Measurements from ENCODE around the gene G0S2.

The G0S2 gene

DNA sequence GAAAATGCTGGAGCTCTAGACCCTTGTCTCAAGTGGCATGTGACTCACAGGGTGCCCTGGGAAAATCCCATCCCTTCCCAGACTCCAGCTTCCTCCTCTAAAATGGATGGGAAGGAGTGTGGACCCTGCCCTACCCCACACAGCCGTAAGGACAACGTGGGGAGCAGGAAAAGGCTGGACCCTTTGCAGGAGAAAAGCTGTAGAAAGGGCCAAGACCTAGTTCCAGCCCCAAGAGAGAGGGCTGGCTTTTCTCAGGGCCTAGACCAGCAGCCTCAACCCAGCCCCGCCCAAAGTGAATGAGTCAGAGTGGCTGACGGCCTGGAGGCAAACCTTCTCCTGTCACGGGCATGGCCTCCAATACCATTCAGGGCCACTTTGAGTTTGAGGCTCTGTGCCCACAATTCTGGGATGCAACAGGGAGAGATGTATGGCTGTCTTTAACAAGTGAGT lies 24.0 kb upstream of the G0S2 start:
- Histone ChIP-seq H3K9ac (ENCODE audit: low read depth, low read length) (no peak overlapping the region), H3K9me3 (ENCODE audit: insufficient read depth, low read depth, low read length) (no peaks in the 10 kb centered on the region), H3K4me3 (ENCODE audit: low read length) (no peak overlapping the region), H3K27ac (ENCODE audit: low read length) (no peak overlapping the region), H3K4me1 (ENCODE audit: insufficient read depth, low read length) (peaks cover 9% of the 10 kb centered on the region), H3K27me3 (ENCODE audit: insufficient read depth, low read length) (no peaks in the 10 kb centered on the region), H3K36me3 (ENCODE audit: insufficient read depth, low read depth, low read length) (no peaks in the 10 kb centered on the region)

DNA sequence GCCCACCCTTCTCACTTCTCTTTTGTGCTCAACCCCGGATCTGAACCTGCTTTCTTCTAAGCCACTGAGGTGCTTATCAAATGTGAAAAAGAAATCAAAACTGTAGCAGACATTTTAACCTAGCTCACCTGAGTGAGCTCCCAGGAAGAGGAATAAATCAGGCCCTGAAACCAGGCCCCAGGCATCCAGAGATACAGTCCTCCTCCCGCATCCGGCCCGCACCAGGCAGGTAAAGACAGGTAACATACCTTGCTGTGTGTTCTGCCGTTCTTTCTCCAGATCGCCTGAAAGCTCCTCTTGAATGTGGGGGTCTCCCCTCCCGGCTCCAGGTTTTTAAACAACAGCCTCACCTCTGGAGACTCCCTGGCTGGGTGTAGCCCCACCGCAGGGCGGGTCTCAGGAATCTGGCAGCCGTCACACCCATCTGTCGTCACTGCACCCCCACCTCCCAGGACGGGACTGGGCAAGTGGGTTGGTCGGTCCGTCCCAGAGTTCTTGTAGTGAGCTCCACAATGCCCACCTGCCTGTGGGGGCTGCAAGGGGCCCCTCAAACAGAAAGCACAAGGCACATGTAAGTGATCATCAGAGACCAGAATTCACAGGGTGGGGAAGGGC lies 23.0 kb upstream of the G0S2 start, which contains the start of gene LAMB3:
LAMB3 (minus strand) TSS at position 305 of the 615 bp plus-strand sequence. CDS start 1,481 bp downstream, outside the sequence.
- H3K9ac ChIP-seq (ENCODE audit: low read depth, low read length), result no peak within 1 kb of the TSS
- no peaks in the 10 kb centered on the region for H3K27me3 ChIP-seq (ENCODE audit: insufficient read depth, low read length)
- H3K36me3 ChIP-seq (ENCODE audit: insufficient read depth, low read depth, low read length), result no peaks in the 10 kb centered on the region
- peaks cover 9% of the 10 kb centered on the region for H3K4me1 ChIP-seq (ENCODE audit: insufficient read depth, low read length)
- H3K4me3 ChIP-seq (ENCODE audit: low read length), result no peak within 1 kb of the TSS
- H3K9me3 ChIP-seq (ENCODE audit: insufficient read depth, low read depth, low read length), result no peaks in the 10 kb centered on the region
- H3K27ac ChIP-seq (ENCODE audit: low read length), result no peak within 1 kb of the TSS

DNA sequence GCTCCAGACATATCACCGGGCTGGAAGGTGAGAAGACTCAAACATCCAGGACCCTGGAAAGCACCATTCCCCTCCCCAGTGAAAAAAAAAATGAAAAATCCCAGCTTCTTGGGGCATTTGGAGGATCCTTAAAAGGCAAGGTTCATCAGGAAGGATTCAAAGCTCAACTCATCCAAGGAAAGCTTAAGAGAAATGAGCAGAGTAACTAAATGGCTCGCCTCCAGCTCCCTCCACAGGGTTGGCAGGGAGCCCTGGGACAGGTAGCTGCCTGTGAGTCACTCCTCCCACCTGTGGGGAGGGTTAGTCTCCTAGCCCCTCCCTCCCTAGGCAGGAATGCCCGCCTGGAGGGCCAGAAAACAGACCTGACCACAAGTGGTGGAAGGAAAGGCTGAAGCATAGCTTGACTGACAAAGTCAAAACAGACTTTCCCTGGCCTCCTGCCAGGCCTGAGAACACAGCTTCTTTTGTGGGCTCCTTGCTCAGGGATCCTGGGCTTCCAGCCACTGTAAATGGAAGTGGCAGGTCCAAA lies 22.3 kb upstream of the G0S2 start:
- Histone ChIP-seq H3K27me3 (ENCODE audit: insufficient read depth, low read length) (no peaks in the 10 kb centered on the region), H3K4me1 (ENCODE audit: insufficient read depth, low read length) (peaks cover 9% of the 10 kb centered on the region), H3K9ac (ENCODE audit: low read depth, low read length) (no peak overlapping the region), H3K27ac (ENCODE audit: low read length) (no peak overlapping the region), H3K4me3 (ENCODE audit: low read length) (no peak overlapping the region), H3K36me3 (ENCODE audit: insufficient read depth, low read depth, low read length) (no peaks in the 10 kb centered on the region), H3K9me3 (ENCODE audit: insufficient read depth, low read depth, low read length) (no peaks in the 10 kb centered on the region)

- no peaks in the 10 kb centered on the region for H3K9me3 ChIP-seq (ENCODE audit: insufficient read depth, low read depth, low read length)
- H3K27me3 ChIP-seq (ENCODE audit: insufficient read depth, low read length), result no peaks in the 10 kb centered on the region
- no peaks in the 10 kb centered on the region for H3K36me3 ChIP-seq (ENCODE audit: insufficient read depth, low read depth, low read length)
- no peak overlapping the region for H3K27ac ChIP-seq (ENCODE audit: low read length)
- no peak overlapping the region for H3K4me3 ChIP-seq (ENCODE audit: low read length)
- peaks cover 9% of the 10 kb centered on the region for H3K4me1 ChIP-seq (ENCODE audit: insufficient read depth, low read length)
- H3K9ac ChIP-seq (ENCODE audit: low read depth, low read length), result no peak overlapping the region
Observed at GRCh38 chr1:209653915-209654351, 21.3 kb upstream of the G0S2 start.

DNA sequence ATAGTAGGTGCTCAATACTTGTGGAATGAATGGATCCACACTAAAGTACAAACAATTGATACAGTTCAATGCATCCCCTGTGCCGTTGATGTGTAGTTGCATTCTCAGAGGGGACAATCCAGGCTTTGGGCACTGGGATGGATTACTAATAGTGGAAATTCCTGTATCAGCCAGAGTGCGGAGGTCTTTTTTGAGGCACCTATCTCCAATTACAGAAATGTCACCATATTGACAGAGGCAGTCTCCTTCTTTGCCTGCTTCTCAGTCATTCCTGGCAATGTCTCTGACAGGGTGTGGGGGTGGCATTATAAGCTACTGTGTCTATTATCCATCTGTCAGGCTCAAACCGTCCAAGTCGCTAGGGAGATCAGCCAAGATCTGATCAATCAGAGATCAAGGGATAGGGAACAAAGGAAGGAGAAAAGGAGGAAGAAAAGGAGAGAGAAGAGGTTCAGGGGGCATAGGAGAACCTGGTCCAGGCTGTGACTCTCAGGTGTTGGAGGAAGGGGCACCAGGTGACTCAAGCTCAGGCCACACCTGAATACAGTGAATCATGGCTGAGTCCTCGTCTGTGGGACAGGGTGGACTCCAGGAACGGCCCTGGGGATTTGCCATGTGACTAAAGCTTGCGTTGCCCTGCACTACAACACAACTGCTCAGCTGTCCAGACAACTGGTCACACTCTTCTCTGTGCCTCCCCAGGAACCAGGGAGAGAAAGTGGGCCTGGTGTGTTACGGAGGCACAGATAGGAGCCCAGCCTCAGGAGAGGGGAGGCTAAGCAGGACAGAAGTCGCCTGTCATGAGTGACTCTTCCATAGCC lies 19.6 kb upstream of the G0S2 start:
- H3K36me3 ChIP-seq (ENCODE audit: insufficient read depth, low read depth, low read length), result no peaks in the 10 kb centered on the region
- no peak overlapping the region for H3K27ac ChIP-seq (ENCODE audit: low read length)
- H3K27me3 ChIP-seq (ENCODE audit: insufficient read depth, low read length), result no peaks in the 10 kb centered on the region
- no peak overlapping the region for H3K4me3 ChIP-seq (ENCODE audit: low read length)
- H3K4me1 ChIP-seq (ENCODE audit: insufficient read depth, low read length), result peaks cover 9% of the 10 kb centered on the region
- no peak overlapping the region for H3K9ac ChIP-seq (ENCODE audit: low read depth, low read length)
- H3K9me3 ChIP-seq (ENCODE audit: insufficient read depth, low read depth, low read length), result no peaks in the 10 kb centered on the region

DNA sequence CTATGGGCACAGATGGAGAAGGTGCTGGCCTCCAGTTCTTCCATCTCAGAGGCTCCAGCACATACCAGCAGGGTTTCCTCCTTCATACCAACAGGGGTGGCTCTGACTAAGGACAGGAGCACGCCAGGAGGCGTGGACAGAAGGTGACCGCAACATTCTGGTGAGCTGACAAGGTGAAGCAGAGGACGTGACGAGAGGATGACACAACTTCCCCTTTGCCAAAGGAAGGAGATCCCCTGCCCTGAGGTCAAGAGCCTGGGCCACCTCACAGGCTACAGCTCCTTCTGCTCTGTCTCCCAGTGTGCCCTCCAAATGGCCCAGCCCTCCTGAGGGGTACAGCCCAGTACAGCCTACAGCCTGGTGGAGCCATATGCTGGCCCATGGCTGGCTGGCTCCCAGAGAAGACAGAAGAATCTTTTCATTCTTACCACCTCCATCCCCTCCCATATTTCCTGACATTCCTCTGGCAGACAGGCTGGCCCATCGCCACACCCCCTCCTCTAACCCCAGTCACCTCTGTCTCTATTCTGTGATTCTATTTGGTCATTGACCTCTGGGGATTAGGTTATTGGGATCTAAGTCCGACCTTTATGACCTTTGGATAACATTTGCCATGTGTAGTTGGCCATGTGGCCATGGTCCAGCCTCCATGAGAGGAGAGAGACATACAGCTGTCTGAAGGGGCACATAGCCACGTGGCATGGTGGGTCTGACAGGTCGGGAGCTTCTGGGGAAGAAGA lies 17.9 kb upstream of the G0S2 start:
- no peak overlapping the region for H3K27ac ChIP-seq (ENCODE audit: low read length)
- H3K4me1 ChIP-seq (ENCODE audit: insufficient read depth, low read length), result peaks cover 9% of the 10 kb centered on the region
- H3K36me3 ChIP-seq (ENCODE audit: insufficient read depth, low read depth, low read length), result no peaks in the 10 kb centered on the region
- H3K9me3 ChIP-seq (ENCODE audit: insufficient read depth, low read depth, low read length), result no peaks in the 10 kb centered on the region
- H3K27me3 ChIP-seq (ENCODE audit: insufficient read depth, low read length), result no peaks in the 10 kb centered on the region
- no peak overlapping the region for H3K4me3 ChIP-seq (ENCODE audit: low read length)
- no peak overlapping the region for H3K9ac ChIP-seq (ENCODE audit: low read depth, low read length)

GRCh38 chr1:209657918-209658317 lies 17.3 kb upstream of the G0S2 start:
- no peaks in the 10 kb centered on the region for H3K27me3 ChIP-seq (ENCODE audit: insufficient read depth, low read length)
- no peak overlapping the region for H3K27ac ChIP-seq (ENCODE audit: low read length)
- H3K4me3 ChIP-seq (ENCODE audit: low read length), result no peak overlapping the region
- H3K36me3 ChIP-seq (ENCODE audit: insufficient read depth, low read depth, low read length), result no peaks in the 10 kb centered on the region
- no peaks in the 10 kb centered on the region for H3K9me3 ChIP-seq (ENCODE audit: insufficient read depth, low read depth, low read length)
- H3K4me1 ChIP-seq (ENCODE audit: insufficient read depth, low read length), result peaks cover 9% of the 10 kb centered on the region
- H3K9ac ChIP-seq (ENCODE audit: low read depth, low read length), result no peak overlapping the region

GRCh38 chr1:209659909-209660308 lies 15.3 kb upstream of the G0S2 start:
- Histone ChIP-seq H3K27ac (ENCODE audit: low read length) (no peak overlapping the region), H3K9ac (ENCODE audit: low read depth, low read length) (no peak overlapping the region), H3K4me1 (ENCODE audit: insufficient read depth, low read length) (no peaks in the 10 kb centered on the region)

GRCh38 chr1:209661071-209661470 lies 14.1 kb upstream of the G0S2 start:
- Histone ChIP-seq H3K9ac (ENCODE audit: low read depth, low read length) (no peak overlapping the region), H3K27ac (ENCODE audit: low read length) (no peak overlapping the region), H3K9me3 (ENCODE audit: insufficient read depth, low read depth, low read length) (no peaks in the 10 kb centered on the region), H3K36me3 (ENCODE audit: insufficient read depth, low read depth, low read length) (no peaks in the 10 kb centered on the region), H3K27me3 (ENCODE audit: insufficient read depth, low read length) (no peaks in the 10 kb centered on the region), H3K4me3 (ENCODE audit: low read length) (no peak overlapping the region), H3K4me1 (ENCODE audit: insufficient read depth, low read length) (no peaks in the 10 kb centered on the region)

More at GRCh38 chr1:209659909-209660308, 15.3 kb upstream of the G0S2 start:
- Histone ChIP-seq H3K36me3 (ENCODE audit: insufficient read depth, low read depth, low read length) (no peaks in the 10 kb centered on the region), H3K9me3 (ENCODE audit: insufficient read depth, low read depth, low read length) (no peaks in the 10 kb centered on the region), H3K27me3 (ENCODE audit: insufficient read depth, low read length) (no peaks in the 10 kb centered on the region), H3K4me3 (ENCODE audit: low read length) (no peak overlapping the region)

GRCh38 chr1:209662879-209663327 lies 12.3 kb upstream of the G0S2 start:
- no peak overlapping the region for H3K9ac ChIP-seq (ENCODE audit: low read depth, low read length)
- H3K27ac ChIP-seq (ENCODE audit: low read length), result no peak overlapping the region
- no peak overlapping the region for H3K4me3 ChIP-seq (ENCODE audit: low read length)
- H3K27me3 ChIP-seq (ENCODE audit: insufficient read depth, low read length), result 0 out of 2 replicates have a peak, but pooled peaks cover 4% of the 10 kb centered on the region
- H3K4me1 ChIP-seq (ENCODE audit: insufficient read depth, low read length), result no peaks in the 10 kb centered on the region
- H3K36me3 ChIP-seq (ENCODE audit: insufficient read depth, low read depth, low read length), result no peaks in the 10 kb centered on the region
- no peaks in the 10 kb centered on the region for H3K9me3 ChIP-seq (ENCODE audit: insufficient read depth, low read depth, low read length)

- H3K4me1 ChIP-seq (ENCODE audit: insufficient read depth, low read length), result no peaks in the 10 kb centered on the region
- no peaks in the 10 kb centered on the region for H3K9me3 ChIP-seq (ENCODE audit: insufficient read depth, low read depth, low read length)
- H3K27ac ChIP-seq (ENCODE audit: low read length), result no peak overlapping the region
- H3K27me3 ChIP-seq (ENCODE audit: insufficient read depth, low read length), result peaks cover 28% of the 10 kb centered on the region; the same call in 1 of the 2 replicates
- no peak overlapping the region for H3K9ac ChIP-seq (ENCODE audit: low read depth, low read length)
- no peak overlapping the region for H3K4me3 ChIP-seq (ENCODE audit: low read length)
- H3K36me3 ChIP-seq (ENCODE audit: insufficient read depth, low read depth, low read length), result no peaks in the 10 kb centered on the region
Observed at GRCh38 chr1:209667103-209667502, 8.1 kb upstream of the G0S2 start.

Data from iPS-20b (cell line).